Breast epithelium (tissue), 4 donors: ENCODE measurements around the gene PRKAR1B. TPM values are rescaled to one million over a fixed set of nuclear protein-coding genes. Genes with fewer than 3 reads are reported as not detected.
A peak's percentile ranks its signal among the peaks of the same experiment; 100 is the strongest.

ENCODE experiments used
- DNase-seq, 2 donors: peaks; one replicate each; pipeline ENCODE4 v3.0.0-alpha.2; 2019; ENCODE audit warnings: low spot score in 2 of 2
- H3K27ac ChIP-seq, 2 donors: fragments of 200-600 bp; sonication (generic) in 1 of 2; one replicate each; pipeline ENCODE4 v1.5.1; 2016 to 2019; ENCODE audit warnings: mild to moderate bottlenecking in 1 of 2
- H3K27me3 ChIP-seq, 2 donors: fragments of 200-600 bp; sonication (generic) in 1 of 2; one replicate each; pipeline versions ENCODE4 v1.5.1 to v1.6.0; 2017 to 2019; ENCODE audit warnings: control low read depth in 1 of 2, mild to moderate bottlenecking in 1 of 2
- H3K36me3 ChIP-seq: fragments of 200-600 bp; one replicate; pipeline ENCODE4 v1.5.1; 2019
- H3K4me1 ChIP-seq, 2 donors: fragments of 200-600 bp; sonication (generic); one replicate each; pipeline ENCODE4 v1.5.1; 2016 to 2019; ENCODE audit warnings: control low read depth in 1 of 2
- H3K4me3 ChIP-seq, 3 donors: fragments of 200-600 bp; sonication (generic); 1 replicate in 2 of 3; 2 replicates in 1 of 3; pipeline ENCODE4 v1.5.1; 2016 to 2019; ENCODE audit warnings: mild to moderate bottlenecking in 3 of 3, moderate library complexity in 2 of 3
- H3K9me3 ChIP-seq, 2 donors: fragments of 200-600 bp; sonication (generic) in 1 of 2; one replicate each; pipeline ENCODE4 v1.5.1; 2016 to 2019; ENCODE audit warnings: control low read depth in 1 of 2
- CTCF ChIP-seq, 3 donors: fragments of 450-650 bp; IDR thresholded peaks; one replicate each; pipeline ENCODE4 v1.5.1; 2016 to 2017; ENCODE audit warnings: antibody characterized with exemption in 3 of 3, mild to moderate bottlenecking in 3 of 3, moderate library complexity in 3 of 3
- POLR2A ChIP-seq: fragments of 450-650 bp; IDR thresholded peaks from one replicate; pipeline ENCODE4 v1.6.1; 2016; ENCODE audit warnings: antibody characterized with exemption, mild to moderate bottlenecking, moderate library complexity
- POLR2AphosphoS5 ChIP-seq, 3 donors: sonication (generic); formaldehyde crosslinking; IDR thresholded peaks; one replicate each; pipeline ENCODE4 v1.6.1; 2017; ENCODE audit warnings: antibody characterized with exemption in 3 of 3
- intact Hi-C: fragments of 100-400 bp; cut with DNase I; formaldehyde crosslinking; loops from one replicate; pipeline ENCODE4 v1.15.1; 2023; ENCODE audit warnings: low total_unique reads
- total RNA-seq, 3 donors: library from RNA; depleted of rRNA; stranded (reverse); fragments of >200 nt; gene quantifications; one replicate each; pipeline ENCODE4 v1.1.0, GENCODE V29; 2016

The PRKAR1B gene
- total RNA-seq, 3 donors from 2014 or later = 3.7 to 10.5 (median 7.9) TPM

GRCh38 chr7:522951-523314, 204.1 kb downstream of the PRKAR1B start:
- TF ChIP-seq CTCF (IDR thresholded peaks at IDR 0.05) = no peak
- no peak for TF ChIP-seq POLR2A
- TF ChIP-seq POLR2AphosphoS5 (IDR thresholded peaks at IDR 0.05) = no peak
- H3K4me1 ChIP-seq = peaks cover 4 to 9% of the 10 kb centered on the region in 2 donors
- no peaks in the 10 kb centered on the region for H3K36me3 ChIP-seq
- no peak for DNase-seq
- no peaks in the 10 kb centered on the region for H3K9me3 ChIP-seq
- no peak overlapping the region for H3K27ac ChIP-seq
- intact Hi-C loops = loop anchor here (5.0 kb wide), 1 partner anchor 191 kb away; no protein-coding TSS in a partner anchor
- peak overlapping the region in 2 of 3 donors; percentile 76 to 92 for H3K4me3 ChIP-seq
- peaks cover 0 to 32% of the 10 kb centered on the region in 2 donors for H3K27me3 ChIP-seq

DNA sequence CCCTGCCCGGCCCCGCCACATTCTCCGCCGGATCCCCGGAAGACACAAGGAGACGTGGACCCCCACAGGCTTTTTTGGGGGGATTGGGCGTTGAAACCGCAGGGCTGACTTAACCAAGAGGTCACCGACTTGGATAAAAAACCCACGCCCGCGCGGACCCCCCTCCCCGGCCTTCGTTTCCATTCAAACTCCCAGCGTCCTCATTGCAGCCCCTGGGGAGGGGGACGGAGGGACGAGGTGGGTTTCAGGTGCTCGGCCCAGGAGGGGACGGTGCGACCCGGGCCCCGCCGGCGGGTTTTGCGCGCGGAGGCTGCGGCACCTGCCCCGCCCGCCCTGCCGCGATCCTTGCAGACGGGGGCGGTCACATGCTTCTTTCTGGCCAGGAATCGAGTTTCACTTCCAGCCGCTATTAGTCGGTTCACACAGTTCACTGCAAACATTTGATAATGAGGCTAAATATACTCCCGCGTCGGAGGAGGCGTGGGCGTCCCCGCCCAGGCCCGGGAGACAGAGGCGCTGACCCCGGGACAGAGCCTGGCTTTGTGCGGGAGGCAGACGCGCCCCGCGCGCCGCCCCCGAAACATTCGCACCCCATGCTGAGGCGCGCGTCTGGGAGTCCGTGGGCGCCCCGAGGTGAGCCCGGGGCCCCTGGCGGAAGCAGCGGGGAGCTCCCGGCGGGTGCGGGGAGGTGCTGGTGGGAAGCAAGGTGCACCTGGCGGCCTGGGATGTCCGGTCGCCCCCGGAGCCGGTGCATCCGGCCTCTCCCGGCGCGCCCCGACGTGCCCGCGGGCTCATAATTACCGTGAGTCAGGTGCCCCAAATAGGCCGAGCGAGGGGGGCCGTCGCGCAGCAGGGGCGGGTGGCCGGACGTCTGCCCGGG, 204.8 kb downstream of the PRKAR1B start:
- Histone ChIP-seq H3K36me3 (no peaks in the 10 kb centered on the region), H3K4me1 (peaks cover 4 to 9% of the 10 kb centered on the region in 2 donors), H3K9me3 (no peaks in the 10 kb centered on the region), H3K4me3 (peak overlapping the region; percentile 37 to 92 (median 76)), H3K27ac (peak overlapping the region in 1 of 2 donors; percentile 70), H3K27me3 (peaks cover 0 to 32% of the 10 kb centered on the region in 2 donors)
- no peak for DNase-seq
- intact Hi-C loops = loop anchor here (5.0 kb wide), 1 partner anchor 190 kb away; no protein-coding TSS in a partner anchor
- no peak for TF ChIP-seq POLR2AphosphoS5 (IDR thresholded peaks at IDR 0.05)
- no peak for TF ChIP-seq POLR2A
- peak in 1 of 3 donors; percentile 7 for TF ChIP-seq CTCF (IDR thresholded peaks at IDR 0.05)

GRCh38 chr7:521221-522070, 205.6 kb downstream of the PRKAR1B start:
- peak overlapping the region; percentile 70 to 87 for H3K27ac ChIP-seq
- peaks cover 6 to 9% of the 10 kb centered on the region in 2 donors for H3K4me1 ChIP-seq
- DNase-seq = peak in 1 of 2 donors; percentile 75
- peak overlapping the region; percentile 37 to 92 (median 76) for H3K4me3 ChIP-seq
- intact Hi-C loops = loop anchor here (5.0 kb wide), 1 partner anchor 189 kb away; no protein-coding TSS in a partner anchor
- no peak for TF ChIP-seq POLR2A
- TF ChIP-seq CTCF (IDR thresholded peaks at IDR 0.05) = no peak
- TF ChIP-seq POLR2AphosphoS5 (IDR thresholded peaks at IDR 0.05) = no peak
- no peaks in the 10 kb centered on the region for H3K36me3 ChIP-seq
- peaks cover 0 to 32% of the 10 kb centered on the region in 2 donors for H3K27me3 ChIP-seq
- H3K9me3 ChIP-seq = no peaks in the 10 kb centered on the region

GRCh38 chr7:520503-521161, 206.4 kb downstream of the PRKAR1B start:
- no peak for DNase-seq
- H3K27me3 ChIP-seq = peaks cover 0 to 32% of the 10 kb centered on the region in 2 donors
- H3K36me3 ChIP-seq = no peaks in the 10 kb centered on the region
- H3K9me3 ChIP-seq = no peaks in the 10 kb centered on the region
- peak overlapping the region; percentile 43 to 92 (median 76) for H3K4me3 ChIP-seq
- peak overlapping the region; percentile 87 to 90 for H3K27ac ChIP-seq
- intact Hi-C loops = loop anchor here (5.0 kb wide), 1 partner anchor 188 kb away; no protein-coding TSS in a partner anchor
- TF ChIP-seq CTCF (IDR thresholded peaks at IDR 0.05) (no peak), POLR2AphosphoS5 (IDR thresholded peaks at IDR 0.05) (no peak), POLR2A (no peak)
- H3K4me1 ChIP-seq = peaks cover 6 to 9% of the 10 kb centered on the region in 2 donors
